ENCODE results near the gene HSF2.

HSF2 gene

DNA sequence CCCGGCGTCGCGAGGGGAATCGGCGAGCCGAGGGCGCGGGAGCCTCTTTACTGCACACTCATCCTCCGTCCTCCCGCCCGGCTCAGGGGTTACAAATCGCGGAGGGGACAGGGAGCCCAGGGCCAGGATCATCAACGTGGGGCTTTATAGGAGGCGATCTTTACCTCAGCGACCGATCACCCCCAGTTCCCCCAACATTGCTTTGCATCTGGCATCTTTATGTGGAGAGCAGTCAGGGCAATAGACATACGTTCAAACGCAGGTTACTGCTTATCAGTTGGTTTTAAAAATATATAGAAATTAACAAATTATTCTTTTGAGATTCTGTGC lies 634 bp downstream of the HSF2 start:
- no peak for DNase-seq (ENCODE audit: low read depth in 2 of 2)

DNA sequence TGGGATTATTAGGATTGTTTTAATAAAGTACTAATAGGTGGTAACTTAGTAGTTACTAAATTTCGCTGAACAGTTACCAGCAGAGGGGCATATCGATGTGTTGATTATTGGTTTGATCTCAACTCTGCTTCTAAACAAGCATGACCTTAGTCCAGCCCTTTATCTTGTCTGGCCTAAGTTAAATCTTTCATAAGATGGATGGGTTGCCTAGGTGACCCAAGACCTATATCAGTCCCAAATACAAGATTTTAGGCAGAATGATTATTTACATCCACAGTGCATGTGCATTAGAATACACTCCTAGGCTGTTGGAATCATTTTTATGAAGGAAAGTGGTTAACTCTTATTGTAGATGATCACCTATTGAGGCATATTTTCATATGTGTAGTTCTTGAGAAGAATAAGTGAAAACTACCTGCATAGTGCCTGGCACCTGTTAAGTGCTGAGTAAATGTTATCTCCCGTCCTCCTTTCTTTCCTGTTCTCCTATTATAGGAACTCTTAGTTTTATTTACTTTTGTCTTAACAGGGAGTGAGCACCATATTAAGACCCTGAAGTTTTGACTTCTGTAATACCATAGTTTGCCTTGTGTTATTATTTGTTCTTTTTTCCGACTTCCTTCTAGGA lies 1.1 kb downstream of the HSF2 start:
- DNase-seq (ENCODE audit: low read depth in 2 of 2) = no peak

DNA sequence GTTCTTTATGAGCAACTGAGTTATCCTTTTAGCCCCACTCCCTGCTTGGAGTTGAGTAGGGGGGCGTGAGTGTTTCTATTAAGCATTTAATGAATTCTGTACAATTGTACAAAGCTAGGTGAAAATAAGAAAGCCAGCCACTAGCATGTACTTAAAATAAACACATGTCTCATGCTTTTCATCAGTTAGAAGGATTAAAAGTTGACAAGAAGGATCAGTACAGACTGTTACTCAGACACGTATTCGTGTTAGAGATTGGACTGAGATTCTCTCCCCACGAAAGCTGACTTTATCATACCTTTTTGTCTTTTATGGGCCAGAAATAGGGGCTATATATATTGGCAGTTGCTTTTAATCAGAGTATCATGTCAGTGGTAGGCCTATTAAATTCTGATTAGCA lies 1.7 kb downstream of the HSF2 start:
- no peak for DNase-seq (ENCODE audit: low read depth in 2 of 2)

DNA sequence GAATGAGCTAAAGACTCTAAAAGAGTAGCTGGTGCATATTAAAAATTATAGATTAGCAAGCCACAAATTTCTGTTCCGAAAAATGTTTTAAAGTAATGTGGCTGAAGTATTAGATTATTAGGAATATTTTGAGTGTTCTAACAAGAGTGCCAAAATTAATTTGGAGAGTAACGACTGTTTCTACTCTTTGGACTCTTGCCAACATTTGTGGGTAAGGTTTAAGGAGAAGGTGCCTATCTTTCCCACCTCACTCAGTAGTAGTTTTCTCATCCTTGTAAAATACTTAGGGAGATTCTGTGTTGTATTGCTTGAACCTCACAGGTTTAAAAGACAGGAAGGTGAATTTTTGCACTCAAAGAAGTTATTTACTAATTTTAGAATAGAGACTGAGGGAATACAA lies 5.0 kb downstream of the HSF2 start:
- no peak for DNase-seq (ENCODE audit: low read depth in 2 of 2)

- no peak for DNase-seq (ENCODE audit: low read depth in 2 of 2)
Observed at GRCh38 chr6:122405417-122405816, 6.0 kb downstream of the HSF2 start.

- no peak for DNase-seq (ENCODE audit: low read depth in 2 of 2)
Observed at GRCh38 chr6:122406187-122406586, 6.7 kb downstream of the HSF2 start.

- DNase-seq (ENCODE audit: low read depth in 2 of 2) = no peak
Observed at GRCh38 chr6:122407712-122408111, 8.3 kb downstream of the HSF2 start.

GRCh38 chr6:122408240-122408639 lies 8.8 kb downstream of the HSF2 start:
- no peak for DNase-seq (ENCODE audit: low read depth in 2 of 2)

DNA sequence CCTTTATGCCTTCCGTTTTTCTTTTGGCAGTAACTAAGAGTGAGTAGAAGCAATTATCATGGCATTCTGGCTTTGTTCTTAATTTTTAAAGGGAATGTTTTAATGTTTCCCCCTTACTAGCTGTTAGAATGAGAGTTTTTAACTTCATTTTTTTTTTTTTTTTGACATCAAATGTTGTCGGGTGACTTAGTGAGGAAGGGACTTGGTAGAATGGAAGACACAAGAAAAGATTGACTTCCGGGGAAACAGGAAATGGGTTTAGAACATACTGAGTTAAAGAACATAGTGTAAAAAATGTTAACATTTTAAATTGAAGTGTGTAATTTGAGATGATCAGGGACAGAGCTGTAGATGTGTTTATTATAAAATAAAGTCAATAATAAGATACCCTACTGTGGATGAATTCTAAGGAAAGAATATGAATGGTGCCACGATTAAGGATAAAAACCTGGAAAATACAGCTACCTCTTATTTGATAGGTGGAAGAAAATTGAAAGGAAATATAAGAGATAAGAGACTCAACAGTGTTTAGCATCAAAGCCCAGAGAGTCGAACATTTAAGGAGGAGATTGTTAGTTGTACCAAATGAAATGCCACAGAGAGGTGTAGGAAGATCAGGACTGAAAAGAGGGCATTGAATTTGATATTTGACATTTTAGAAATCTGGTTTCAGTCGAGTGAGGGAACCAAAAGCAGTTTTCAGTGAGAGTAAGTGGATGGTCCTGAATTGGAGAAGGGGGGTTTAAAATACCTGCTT lies 9.4 kb downstream of the HSF2 start:
- DNase-seq (ENCODE audit: low read depth in 2 of 2) = no peak

DNA sequence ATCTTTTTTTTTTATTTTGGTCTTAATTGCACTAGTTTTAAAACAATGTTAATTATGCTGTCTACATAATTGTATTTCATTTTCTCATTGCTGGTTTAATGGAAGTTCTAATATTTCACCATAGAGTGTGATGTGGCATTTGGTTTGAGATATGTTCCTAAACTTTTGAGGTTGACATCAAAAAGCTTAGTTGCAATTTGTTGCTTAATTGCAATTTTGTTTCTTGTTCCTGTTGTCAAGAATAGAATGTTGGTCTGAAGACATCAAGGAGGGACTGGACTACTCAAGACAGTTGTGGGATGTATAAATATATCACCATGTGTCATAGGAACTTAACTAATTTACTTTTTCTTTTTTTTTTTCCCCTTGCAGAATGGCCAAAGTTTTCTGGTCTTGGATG lies 12.5 kb downstream of the HSF2 start:
- DNase-seq (ENCODE audit: low read depth in 2 of 2) = no peak

- no peak for DNase-seq (ENCODE audit: low read depth in 2 of 2)
Observed at GRCh38 chr6:122416825-122417224, 17.4 kb downstream of the HSF2 start.

- DNase-seq (ENCODE audit: low read depth in 2 of 2) = no peak
Observed at GRCh38 chr6:122422003-122422402, 22.6 kb downstream of the HSF2 start.

DNA sequence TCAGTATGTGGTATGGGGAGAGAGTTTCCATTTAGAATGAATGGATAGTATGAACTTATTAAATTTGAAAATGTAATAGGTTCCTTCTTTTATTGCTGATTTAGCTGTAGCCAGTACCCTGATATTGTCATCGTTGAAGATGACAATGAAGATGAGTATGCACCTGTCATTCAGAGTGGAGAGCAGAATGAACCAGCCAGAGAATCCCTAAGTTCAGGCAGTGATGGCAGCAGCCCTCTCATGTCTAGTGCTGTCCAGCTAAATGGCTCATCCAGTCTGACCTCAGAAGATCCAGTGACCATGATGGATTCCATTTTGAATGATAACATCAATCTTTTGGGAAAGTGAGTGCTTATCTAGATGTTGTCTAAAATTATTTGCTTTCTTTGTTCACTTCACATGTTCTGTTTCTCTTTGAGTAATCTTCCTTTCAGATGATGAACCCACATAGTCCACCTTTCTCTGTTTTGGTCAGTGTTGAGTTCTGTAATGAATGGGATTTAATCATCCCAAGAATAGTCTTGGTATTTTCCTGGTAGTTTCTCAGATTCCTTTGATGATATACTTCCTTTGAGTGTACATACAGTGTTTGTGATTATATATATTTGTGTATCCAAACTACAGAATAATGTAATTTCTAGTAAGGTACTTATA lies 23.3 kb downstream of the HSF2 start:
- no peak for DNase-seq (ENCODE audit: low read depth in 2 of 2)

- no peak for DNase-seq (ENCODE audit: low read depth in 2 of 2)
Observed at GRCh38 chr6:122423734-122424133, 24.3 kb downstream of the HSF2 start.

GRCh38 chr6:122426597-122426996 lies 27.1 kb downstream of the HSF2 start:
- no peak for DNase-seq (ENCODE audit: low read depth in 2 of 2)

GRCh38 chr6:122428781-122429180 lies 29.3 kb downstream of the HSF2 start:
- DNase-seq (ENCODE audit: low read depth in 2 of 2) = no peak

- no peak for DNase-seq (ENCODE audit: low read depth in 2 of 2)
Observed at GRCh38 chr6:122429323-122429722, 29.9 kb downstream of the HSF2 start.

DNA sequence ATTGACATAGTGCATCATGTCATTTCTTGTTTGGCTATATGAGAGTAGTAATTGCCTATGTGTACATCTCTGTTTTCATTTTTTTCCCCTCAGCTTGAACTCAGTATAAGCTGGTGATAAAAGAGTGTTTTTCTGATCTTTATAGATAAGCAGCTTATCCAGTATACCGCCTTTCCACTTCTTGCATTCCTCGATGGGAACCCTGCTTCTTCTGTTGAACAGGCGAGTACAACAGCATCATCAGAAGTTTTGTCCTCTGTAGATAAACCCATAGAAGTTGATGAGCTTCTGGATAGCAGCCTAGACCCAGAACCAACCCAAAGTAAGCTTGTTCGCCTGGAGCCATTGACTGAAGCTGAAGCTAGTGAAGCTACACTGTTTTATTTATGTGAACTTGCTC lies 32.3 kb downstream of the HSF2 start:
- no peak for DNase-seq (ENCODE audit: low read depth in 2 of 2)

- DNase-seq (ENCODE audit: low read depth in 2 of 2) = no peak
Observed at GRCh38 chr6:122432816-122433215, 33.4 kb downstream of the HSF2 start.

DNA sequence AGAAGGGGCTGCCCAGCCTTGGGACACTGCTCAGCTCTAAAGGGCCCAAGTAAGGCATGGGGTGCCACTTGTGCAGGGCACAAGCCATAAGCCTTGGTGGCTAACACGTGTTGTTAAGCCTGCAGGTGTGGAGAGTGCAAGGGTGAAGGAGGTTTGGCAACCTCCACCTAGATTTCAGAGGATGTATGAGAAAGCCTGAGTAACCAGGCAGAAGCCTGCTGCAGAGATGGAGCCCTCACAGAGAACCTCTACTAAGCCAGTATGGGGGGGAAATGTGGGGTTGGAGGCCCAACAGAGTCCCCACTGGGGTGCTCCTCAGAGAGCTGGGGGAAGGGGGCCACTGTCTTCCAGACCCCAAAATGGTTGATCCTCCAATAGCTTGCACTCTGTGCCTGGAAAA lies 39.5 kb downstream of the HSF2 start:
- no peak for DNase-seq (ENCODE audit: low read depth in 2 of 2)

- DNase-seq (ENCODE audit: low read depth in 2 of 2) = no peak
Observed at GRCh38 chr6:122445274-122445673, 45.8 kb downstream of the HSF2 start.

DNA sequence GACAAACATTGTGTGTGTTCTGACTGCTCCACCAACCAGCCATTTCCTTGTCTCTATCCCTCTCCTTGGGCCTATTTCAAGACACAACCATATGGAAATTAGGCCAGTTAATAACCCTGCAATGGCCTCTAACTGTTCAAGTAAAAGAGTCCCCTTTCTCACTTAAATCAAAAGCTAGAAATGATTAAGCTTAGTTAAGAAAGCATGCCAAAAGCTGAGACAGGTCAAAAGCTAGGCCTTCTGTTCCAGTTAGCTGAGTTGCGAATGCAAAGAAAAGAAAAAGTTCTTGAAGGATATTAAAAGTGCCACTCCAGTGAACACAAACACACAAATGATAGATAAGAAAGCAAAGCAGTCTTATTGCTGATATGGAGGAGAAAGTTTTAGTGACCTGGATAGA lies 49.6 kb downstream of the HSF2 start:
- no peak for DNase-seq (ENCODE audit: low read depth in 2 of 2)

GRCh38 chr6:122452509-122452908 lies 53.1 kb downstream of the HSF2 start:
- DNase-seq (ENCODE audit: low read depth in 2 of 2) = no peak

All from stimulated activated CD8-positive, alpha-beta memory T cell treated with anti-CD3 and anti-CD28 coated beads, Interleukin-2, amount 100 ng/mL, for 48 hours (primary cell).